HepG2 (cell line): Measurements from ENCODE around the gene TWIST2. TPM values are rescaled to one million over a fixed set of nuclear protein-coding genes. Genes with fewer than 3 reads are reported as not detected.

Source experiments
- ATAC-seq: fragments of 200-7000 bp; cut with Tn5 transposase; 3 replicates; pipeline ENCODE4 v1.9.1; 2020; ENCODE audit warnings: mild to moderate bottlenecking, moderate library complexity
- BruUV-seq: library from RNA; stranded (reverse); fragments of 400-500 nt; replicated peaks from 2 replicates; lab custom pipeline; 2021; lab: Mats Ljungman, UMichigan
- CTCF ChIA-PET: fragments of 300-600 bp; formaldehyde crosslinking; extraction: SDS; loops from one replicate; lab custom pipeline; 2021; ENCODE audit warnings: low total read pairs, inconsistent platforms, low intra/inter-chr PET ratio; lab: Yijun Ruan, JAX
- POLR2A ChIA-PET: fragments of 350-600 bp; sonication (Branson Sonifier 250); formaldehyde crosslinking; loops from one replicate; lab custom pipeline; 2020; ENCODE audit warnings: antibody characterized with exemption, inconsistent platforms; lab: Yijun Ruan, JAX
- DNase-seq: peaks from one replicate; pipeline ENCODE4 v3.0.0-alpha.2; 2015; ENCODE audit warnings: low spot score
- FAIRE-seq: peaks from 3 replicates; lab custom pipeline; 2011; peaks lifted over from hg19 to GRCh38; lab: Jason Lieb, UNC
- H2AFZ ChIP-seq: one replicate; pipeline ENCODE4 v1.6.1; 2011; ENCODE audit warnings: low read length, inconsistent platforms
- H3K27ac ChIP-seq: fragments of 300-600 bp; 3 replicates; pipeline ENCODE4 v1.8.0; 2011; ENCODE audit warnings: mixed run types, mild to moderate bottlenecking, mixed read lengths, low read length, inconsistent platforms; ENCODE audit not compliant: insufficient read depth; ENCODE audit errors: extremely low read length
- H3K27me3 ChIP-seq, 2 experiments: fragments of 200-600 bp in 1 of 2; 2 replicates in 1 of 2; 3 replicates in 1 of 2; pipeline versions ENCODE4 v1.6.0 to v1.8.0; 2011; ENCODE audit warnings: low read length in 2 of 2, mild to moderate bottlenecking in 2 of 2, moderate library complexity in 2 of 2, inconsistent platforms in 1 of 2; ENCODE audit not compliant: insufficient read depth in 2 of 2, control insufficient read depth in 1 of 2
- H3K36me3 ChIP-seq, 2 experiments: fragments of 200-600 bp in 1 of 2; replicated peaks in 1 of 2; 2 replicates in 1 of 2; 3 replicates in 1 of 2; pipeline versions ENCODE4 v1.5.1 to v1.8.0; 2011; ENCODE audit warnings: low read length in 2 of 2, inconsistent platforms in 1 of 2; ENCODE audit not compliant: insufficient read depth in 2 of 2, control insufficient read depth in 1 of 2
- H3K4me1 ChIP-seq: 2 replicates; pipeline ENCODE4 v1.5.1; 2012; ENCODE audit warnings: low read length, inconsistent platforms; ENCODE audit not compliant: insufficient read depth
- H3K4me2 ChIP-seq: 2 replicates; pipeline ENCODE4 v1.6.0; 2011; ENCODE audit warnings: low read depth, low read length, inconsistent platforms
- H3K4me3 ChIP-seq, 3 experiments: fragments of 200-600 bp in 1 of 3; sonication (generic), shearing (Covaris generic) in 1 of 3; replicated peaks in 1 of 3; 2 replicates each; pipeline ENCODE4 v1.5.1; 2011 to 2016; ENCODE audit warnings: low read length in 3 of 3, inconsistent platforms in 2 of 3, low read depth in 2 of 3, mild to moderate bottlenecking in 2 of 3, control low read depth in 1 of 3, mixed read lengths in 1 of 3; ENCODE audit not compliant: insufficient read depth in 1 of 3
- H3K79me2 ChIP-seq: one replicate; pipeline ENCODE4 v1.6.1; 2011; ENCODE audit warnings: low read length, inconsistent platforms; ENCODE audit not compliant: insufficient read depth
- H3K9ac ChIP-seq: 2 replicates; pipeline ENCODE4 v1.6.0; 2011; ENCODE audit warnings: mild to moderate bottlenecking, low read depth, low read length, inconsistent platforms; ENCODE audit not compliant: insufficient read depth
- H3K9me3 ChIP-seq: 2 replicates; pipeline ENCODE4 v1.5.1; 2012; ENCODE audit warnings: mild to moderate bottlenecking, low read length
- H4K20me1 ChIP-seq: 2 replicates; pipeline ENCODE4 v1.6.0; 2011; ENCODE audit warnings: inconsistent platforms, mild to moderate bottlenecking, low read length, moderate library complexity; ENCODE audit not compliant: insufficient read depth
- FOXC1 ChIP-seq: sonication (generic); formaldehyde crosslinking; IDR thresholded peaks from 2 replicates; pipeline ENCODE4 v1.8.0; 2022; ENCODE audit warnings: mild to moderate bottlenecking, missing genetic modification reagents, borderline replicate concordance
- RAD21 ChIP-seq: fragments of 450-650 bp; formaldehyde crosslinking; IDR thresholded peaks from 2 replicates; pipeline ENCODE4 v1.5.0; 2020; ENCODE audit warnings: mild to moderate bottlenecking
- RFX3 ChIP-seq: IDR thresholded peaks from 2 replicates; pipeline ENCODE4 v1.6.1; 2016; ENCODE audit warnings: missing biosample characterization, missing genetic modification reagents
- SMC3 ChIP-seq: IDR thresholded peaks from 2 replicates; pipeline ENCODE4 v1.6.1; 2011; ENCODE audit warnings: low read length, improper control_type of control experiment
- STAG1 ChIP-seq: sonication (generic); formaldehyde crosslinking; IDR thresholded peaks from 2 replicates; pipeline ENCODE4 v1.4.0; 2020; ENCODE audit warnings: missing genetic modification reagents
- XRCC5 ChIP-seq: fragments of 200-400 bp; formaldehyde crosslinking; optimal IDR thresholded peaks from 2 replicates; pipeline ENCODE3; 2017; ENCODE audit warnings: mild to moderate bottlenecking, low read length
- ZSCAN22 ChIP-seq: sonication (generic); formaldehyde crosslinking; IDR thresholded peaks from 2 replicates; pipeline ENCODE4 v1.4.0; 2020; ENCODE audit warnings: mild to moderate bottlenecking, missing genetic modification reagents
- WGBS: methylation state at CpG from one replicate; pipeline ENCODE4 v1.1.6; 2017; ENCODE audit warnings: low lambda C conversion rate; 5-methylcytosine and 5-hydroxymethylcytosine counted together
- in situ Hi-C: cut with HindIII; loops from 2 replicates; pipeline ENCODE4 v1.10.0; 2017; ENCODE audit warnings: low pct_unique_long_range_greater_than_20kb; ENCODE audit not compliant: extremely low pct_ligation_motif_present
- intact Hi-C: fragments of 100-400 bp; cut with micrococcal nuclease; formaldehyde crosslinking; loops from one replicate; pipeline ENCODE4 v1.10.0; 2022; ENCODE audit not compliant: unreplicated experiment
- polyA plus RNA-seq, 8 experiments: library from polyadenylated mRNA; depleted of rRNA in 3 of 8; stranded (reverse) in 7 of 8; unstranded in 1 of 8; fragments of >200 nt; fragmentation: Illumina TruSeq in 4 of 8; extraction: Trizol in 4 of 8; gene quantifications; 2 replicates each; pipeline versions ENCODE4 v1.2.1 to v1.2.3, GENCODE V29; 2011 to 2016; ENCODE audit warnings: low read depth in 4 of 8, missing spikeins in 1 of 8, mixed read lengths in 1 of 8; ENCODE audit not compliant: insufficient read depth in 1 of 8
- total RNA-seq, 5 experiments: library from RNA; depleted of rRNA; stranded (reverse); fragments of >200 nt; fragmentation: Illumina TruSeq; extraction: Trizol; gene quantifications; 2 replicates each; pipeline ENCODE4 v1.2.3, GENCODE V29; 2016; ENCODE audit warnings: low read depth in 1 of 5
- TF ChIP-seq, protein P1 (sequence below): fragments of 450-650 bp; IDR thresholded peaks from 2 replicates; pipeline ENCODE4 v1.6.1; 2017
- TF ChIP-seq, protein P2 (sequence below): sonication (generic); formaldehyde crosslinking; IDR thresholded peaks from 2 replicates; pipeline ENCODE4 v1.5.0; 2020; ENCODE audit warnings: mild to moderate bottlenecking, missing genetic modification reagents, moderate library complexity
- TF ChIP-seq, protein P3 (sequence below): IDR thresholded peaks from 2 replicates; pipeline ENCODE4 v1.6.1; 2016; ENCODE audit warnings: low read depth, borderline replicate concordance

Gene TWIST2
- total and polyA plus RNA-seq, 2 of the 13 experiments (the other 11 are each of a cell fraction or from before 2014, with no cell fraction given) = 0.08 to 0.11 TPM

DNA sequence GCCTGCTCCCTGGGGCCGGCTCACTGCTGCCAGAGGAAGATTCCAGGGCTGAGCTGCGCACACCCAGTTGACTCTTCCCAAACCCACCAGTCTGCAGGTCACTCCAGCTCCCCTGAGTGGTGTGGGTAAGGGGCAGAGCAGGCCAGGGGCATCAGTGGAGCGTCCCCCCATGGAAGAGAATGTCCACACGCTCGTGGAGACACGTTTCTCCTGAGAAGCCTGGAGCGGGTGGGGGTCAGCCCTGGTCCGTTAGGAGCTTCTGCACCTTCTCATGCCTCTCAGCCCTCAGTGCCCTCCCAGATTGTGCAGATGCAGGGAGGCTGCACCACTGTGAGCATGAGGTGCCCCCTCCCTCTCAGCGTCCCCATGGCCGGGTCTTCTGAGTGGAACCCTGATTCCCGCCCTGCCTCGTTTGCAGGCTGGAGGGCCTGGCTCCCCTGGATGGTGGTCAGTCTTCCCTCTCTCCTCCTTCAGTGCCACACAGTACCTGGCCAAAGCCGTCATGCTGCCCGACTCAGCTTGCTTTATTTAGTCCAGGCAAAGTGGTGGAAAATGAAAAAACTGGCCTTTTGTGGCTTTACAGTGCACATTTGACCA is 37.0 kb downstream of the TWIST2 start:
- Histone ChIP-seq H3K79me2 (no peaks in the 10 kb centered on the region), H3K9ac (no peak overlapping the region), H3K27ac (no peak overlapping the region), H3K9me3 (no peaks in the 10 kb centered on the region), H2AFZ (no peak overlapping the region), H3K27me3 (peaks cover 13 to 69% of the 10 kb centered on the region in 2 experiments), H3K4me2 (no peak overlapping the region), H3K36me3 (no peaks in the 10 kb centered on the region), H3K4me3 (no peak overlapping the region), H3K4me1 (no peaks in the 10 kb centered on the region), H4K20me1 (no peaks in the 10 kb centered on the region)
- TF ChIP-seq ZSCAN22 (CRISPR knock-in tag) (no peak), FOXC1 (CRISPR knock-in tag) (no peak)
- ChIA-PET POLR2A (no interaction called here), CTCF (no interaction called here)
- ATAC-seq (no peak), DNase-seq (no peak), FAIRE-seq (no peak)
- WGBS = 28% methylated on average over 6 of the region's 14 CpGs
- BruUV-seq = no TSS peak
- intact Hi-C loops (no loop called here), in situ Hi-C loops (no loop called here)

DNA sequence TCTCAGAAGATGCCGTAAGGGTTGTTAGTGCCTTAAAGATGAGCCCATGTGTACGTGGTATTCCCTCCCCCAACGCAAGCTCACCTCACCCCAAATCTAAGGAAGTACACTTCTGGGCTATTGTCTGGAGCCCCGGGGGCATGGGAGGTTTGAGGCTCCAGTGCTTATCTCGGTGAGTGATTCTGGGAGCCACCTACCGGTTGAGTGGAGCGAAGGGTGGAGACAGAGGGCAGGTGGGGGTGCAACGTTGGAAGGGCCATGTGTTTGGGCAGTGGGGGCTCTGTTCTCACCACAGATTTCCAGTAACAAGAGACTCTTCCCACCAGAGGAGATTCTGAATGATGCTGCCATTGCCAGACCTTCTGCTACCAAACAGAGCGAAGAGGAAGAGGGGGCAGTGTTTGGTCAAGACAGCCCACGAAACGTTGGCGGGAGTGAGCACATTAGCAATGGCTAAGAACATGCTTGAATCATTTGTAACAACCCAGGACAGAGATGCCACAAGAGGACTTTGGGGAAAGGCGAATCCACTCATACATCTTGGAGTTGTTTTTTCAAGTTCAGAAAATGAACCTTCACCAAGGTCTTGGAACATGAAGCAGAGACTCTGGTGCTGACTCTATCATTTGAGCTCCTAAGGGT is 38.7 kb downstream of the TWIST2 start:
- H2AFZ ChIP-seq = no peak overlapping the region
- no peak overlapping the region for H3K4me2 ChIP-seq
- no peak overlapping the region for H3K9ac ChIP-seq
- H3K4me1 ChIP-seq = no peaks in the 10 kb centered on the region
- H3K27ac ChIP-seq = no peak overlapping the region
- ATAC-seq (peak; percentile 62), DNase-seq (no peak), FAIRE-seq (no peak)
- H3K4me3 ChIP-seq = no peak overlapping the region
- H3K79me2 ChIP-seq = no peaks in the 10 kb centered on the region
- no peaks in the 10 kb centered on the region for H3K36me3 ChIP-seq
- no peaks in the 10 kb centered on the region for H4K20me1 ChIP-seq
- TF ChIP-seq STAG1 (CRISPR knock-in tag) (peak; percentile 59), XRCC5 (peak; percentile 27), SMC3 (peak; percentile 20; the same call in 1 of the 2 replicates), RFX3 (CRISPR knock-in tag) (no peak), RAD21 (peak; percentile 24; the same call in 1 of the 2 replicates)
- TF ChIP-seq, protein P1, sequence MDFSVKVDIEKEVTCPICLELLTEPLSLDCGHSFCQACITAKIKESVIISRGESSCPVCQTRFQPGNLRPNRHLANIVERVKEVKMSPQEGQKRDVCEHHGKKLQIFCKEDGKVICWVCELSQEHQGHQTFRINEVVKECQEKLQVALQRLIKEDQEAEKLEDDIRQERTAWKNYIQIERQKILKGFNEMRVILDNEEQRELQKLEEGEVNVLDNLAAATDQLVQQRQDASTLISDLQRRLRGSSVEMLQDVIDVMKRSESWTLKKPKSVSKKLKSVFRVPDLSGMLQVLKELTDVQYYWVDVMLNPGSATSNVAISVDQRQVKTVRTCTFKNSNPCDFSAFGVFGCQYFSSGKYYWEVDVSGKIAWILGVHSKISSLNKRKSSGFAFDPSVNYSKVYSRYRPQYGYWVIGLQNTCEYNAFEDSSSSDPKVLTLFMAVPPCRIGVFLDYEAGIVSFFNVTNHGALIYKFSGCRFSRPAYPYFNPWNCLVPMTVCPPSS = no peak
- TF ChIP-seq, protein P2, sequence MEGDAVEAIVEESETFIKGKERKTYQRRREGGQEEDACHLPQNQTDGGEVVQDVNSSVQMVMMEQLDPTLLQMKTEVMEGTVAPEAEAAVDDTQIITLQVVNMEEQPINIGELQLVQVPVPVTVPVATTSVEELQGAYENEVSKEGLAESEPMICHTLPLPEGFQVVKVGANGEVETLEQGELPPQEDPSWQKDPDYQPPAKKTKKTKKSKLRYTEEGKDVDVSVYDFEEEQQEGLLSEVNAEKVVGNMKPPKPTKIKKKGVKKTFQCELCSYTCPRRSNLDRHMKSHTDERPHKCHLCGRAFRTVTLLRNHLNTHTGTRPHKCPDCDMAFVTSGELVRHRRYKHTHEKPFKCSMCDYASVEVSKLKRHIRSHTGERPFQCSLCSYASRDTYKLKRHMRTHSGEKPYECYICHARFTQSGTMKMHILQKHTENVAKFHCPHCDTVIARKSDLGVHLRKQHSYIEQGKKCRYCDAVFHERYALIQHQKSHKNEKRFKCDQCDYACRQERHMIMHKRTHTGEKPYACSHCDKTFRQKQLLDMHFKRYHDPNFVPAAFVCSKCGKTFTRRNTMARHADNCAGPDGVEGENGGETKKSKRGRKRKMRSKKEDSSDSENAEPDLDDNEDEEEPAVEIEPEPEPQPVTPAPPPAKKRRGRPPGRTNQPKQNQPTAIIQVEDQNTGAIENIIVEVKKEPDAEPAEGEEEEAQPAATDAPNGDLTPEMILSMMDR (CRISPR knock-in tag) = peak; percentile 52
- TF ChIP-seq, protein P3, sequence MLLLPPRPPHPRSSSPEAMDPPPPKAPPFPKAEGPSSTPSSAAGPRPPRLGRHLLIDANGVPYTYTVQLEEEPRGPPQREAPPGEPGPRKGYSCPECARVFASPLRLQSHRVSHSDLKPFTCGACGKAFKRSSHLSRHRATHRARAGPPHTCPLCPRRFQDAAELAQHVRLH = no peak
- ChIA-PET POLR2A (no interaction called here), CTCF (no interaction called here)
- peaks cover 22 to 85% of the 10 kb centered on the region in 2 experiments for H3K27me3 ChIP-seq
- in situ Hi-C loops (no loop called here), intact Hi-C loops (no loop called here)
- BruUV-seq = no TSS peak
- no peaks in the 10 kb centered on the region for H3K9me3 ChIP-seq
- 25% methylated on average over 13 of the region's 13 CpGs for WGBS
